Mucosa of descending colon (tissue), 3 donors: Measurements from ENCODE around the gene SLC6A17. TPM values are rescaled to one million over a fixed set of nuclear protein-coding genes. Genes with fewer than 3 reads are reported as not detected.
A peak's percentile ranks its signal among the peaks of the same experiment; 100 is the strongest.

ENCODE experiments used
- ATAC-seq: fragments of 200-7000 bp; cut with Tn5 transposase; one replicate; pipeline ENCODE4 v1.9.1; 2020; ENCODE audit warnings: mild to moderate bottlenecking, moderate library complexity
- DNase-seq, 3 donors: peaks; one replicate each; pipeline ENCODE4 v3.0.0-alpha.2; 2020
- H3K36me3 ChIP-seq: fragments of 200-600 bp; one replicate; pipeline ENCODE4 v1.8.0; 2021; ENCODE audit warnings: low read depth, mild to moderate bottlenecking
- H3K4me1 ChIP-seq: fragments of 200-600 bp; one replicate; pipeline ENCODE4 v1.8.0; 2021; ENCODE audit warnings: low read depth, mild to moderate bottlenecking
- H3K4me3 ChIP-seq: fragments of 200-600 bp; one replicate; pipeline ENCODE4 v1.8.0; 2021; ENCODE audit warnings: mild to moderate bottlenecking
- H3K9me3 ChIP-seq: fragments of 200-600 bp; one replicate; pipeline ENCODE4 v1.8.0; 2021; ENCODE audit warnings: mild to moderate bottlenecking
- CTCF ChIP-seq: fragments of 200-600 bp; IDR thresholded peaks from one replicate; pipeline ENCODE4 v1.8.0; 2022; ENCODE audit warnings: antibody characterized with exemption, mild to moderate bottlenecking
- intact Hi-C, 2 donors: fragments of 100-400 bp; cut with DNase I in 1 of 2; cut with micrococcal nuclease in 1 of 2; formaldehyde crosslinking; loops; one replicate each; pipeline versions ENCODE4 v1.11.0 to v1.11.1; 2022; cut with DNase I, micrococcal nuclease
- total RNA-seq, 3 donors: library from RNA; stranded (reverse); fragmentation: NEBNext Ultra II Directional in 2 of 3; extraction: Animal tissue kit (Norgen Biotek cat#: 25700) in 2 of 3; gene quantifications; one replicate each; pipeline versions ENCODE4 v1.2.1 to v1.2.4, GENCODE V29; 2021 to 2023
- donor health status: DM: no; HTN: no; CAD: no; lungs with moderate emphysema.
- donor health status: DM: no; HTN: no; CAD: no.
- donor health status: DM: no; HTN: yes; CAD: no.

SLC6A17 gene
- total RNA-seq, 3 donors from 2014 or later, result 0.06 to 0.73 (median 0.10) TPM

DNA sequence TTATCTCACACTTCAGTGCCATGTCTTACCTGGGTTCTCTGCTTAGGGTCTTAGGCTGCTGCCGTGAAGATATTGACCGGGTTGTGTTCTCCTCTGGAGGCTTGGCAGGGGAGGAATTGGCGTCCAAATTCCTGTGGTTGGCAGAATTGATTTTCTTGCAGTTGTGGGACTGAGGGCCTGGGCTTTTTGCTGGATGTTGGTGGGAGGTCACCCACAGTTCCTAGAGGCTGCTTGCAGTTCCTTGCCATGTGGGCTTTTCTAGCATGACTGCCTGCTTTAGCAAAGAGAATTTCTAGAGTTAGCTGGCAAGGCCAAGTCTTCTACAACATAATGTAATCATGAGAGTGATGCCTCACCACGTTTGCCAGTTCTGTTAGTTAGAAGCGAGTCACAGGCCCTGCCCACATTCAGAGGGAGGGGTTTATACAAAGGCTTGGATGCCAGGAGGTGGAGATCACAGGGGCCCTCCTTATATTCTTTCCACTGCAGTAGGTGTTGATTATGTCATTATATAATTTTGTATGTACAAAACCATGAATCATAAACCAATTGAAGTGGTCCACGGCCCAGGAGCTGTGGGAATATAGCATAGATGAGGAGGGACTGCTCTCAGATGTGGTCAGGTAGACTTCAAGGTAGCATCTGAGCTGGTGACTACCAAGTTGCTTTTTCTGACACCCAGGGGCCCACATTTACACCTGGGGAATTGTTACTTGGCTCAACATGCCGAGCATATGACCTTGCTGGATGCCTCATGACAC, 31.5 kb upstream of the SLC6A17 start:
- no peaks in the 10 kb centered on the region for H3K9me3 ChIP-seq
- no peak overlapping the region for H3K4me3 ChIP-seq
- no peak for TF ChIP-seq CTCF
- ATAC-seq (no peak), DNase-seq (no peak)
- intact Hi-C loops, result no loop called here
- H3K36me3 ChIP-seq, result no peaks in the 10 kb centered on the region
- H3K4me1 ChIP-seq, result no peaks in the 10 kb centered on the region

DNA sequence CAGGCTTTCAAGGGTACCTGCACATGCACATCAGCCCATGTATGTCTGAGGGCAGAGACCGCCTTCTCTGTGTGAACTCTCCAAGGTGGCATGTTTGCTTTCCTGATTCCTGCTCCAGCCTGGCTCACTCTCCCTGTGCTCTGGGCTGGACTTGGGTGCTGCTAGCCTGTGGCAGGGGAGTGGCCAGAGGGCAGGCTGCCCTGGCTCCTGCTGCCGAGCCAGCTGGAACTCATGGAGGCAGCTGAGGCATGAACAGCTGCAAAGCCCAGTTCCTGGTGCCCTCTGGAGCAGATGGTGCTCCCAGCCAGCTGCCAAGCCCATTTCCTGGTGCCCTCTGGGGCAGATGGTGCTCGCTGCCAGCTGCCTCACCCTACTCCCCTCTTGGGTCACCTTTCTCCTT, 30.5 kb upstream of the SLC6A17 start:
- ATAC-seq (peak; percentile 72), DNase-seq (peak in 2 of 3 donors; percentile 29 to 45)
- intact Hi-C loops, result no loop called here
- H3K9me3 ChIP-seq, result no peaks in the 10 kb centered on the region
- no peak overlapping the region for H3K4me3 ChIP-seq
- H3K4me1 ChIP-seq, result no peaks in the 10 kb centered on the region
- H3K36me3 ChIP-seq, result no peaks in the 10 kb centered on the region
- no peak for TF ChIP-seq CTCF

GRCh38 chr1:110120960-110121561, 29.2 kb upstream of the SLC6A17 start:
- ATAC-seq (no peak), DNase-seq (no peak)
- TF ChIP-seq CTCF, result no peak
- no peaks in the 10 kb centered on the region for H3K4me1 ChIP-seq
- H3K9me3 ChIP-seq, result no peaks in the 10 kb centered on the region
- intact Hi-C loops, result no loop called here
- H3K36me3 ChIP-seq, result no peaks in the 10 kb centered on the region
- no peak overlapping the region for H3K4me3 ChIP-seq

GRCh38 chr1:110123224-110123623, 27.1 kb upstream of the SLC6A17 start:
- intact Hi-C loops, result no loop called here
- no peak for TF ChIP-seq CTCF
- no peaks in the 10 kb centered on the region for H3K9me3 ChIP-seq
- H3K4me1 ChIP-seq, result no peaks in the 10 kb centered on the region
- DNase-seq (no peak), ATAC-seq (no peak)
- no peaks in the 10 kb centered on the region for H3K36me3 ChIP-seq
- H3K4me3 ChIP-seq, result no peak overlapping the region

- DNase-seq, result no peak
- ATAC-seq, result no peak
- intact Hi-C loops, result no loop called here
Observed at GRCh38 chr1:110125810-110126209, 24.5 kb upstream of the SLC6A17 start.

More at GRCh38 chr1:110125810-110126209, 24.5 kb upstream of the SLC6A17 start:
- Histone ChIP-seq H3K9me3 (no peaks in the 10 kb centered on the region), H3K4me1 (no peaks in the 10 kb centered on the region), H3K36me3 (no peaks in the 10 kb centered on the region), H3K4me3 (no peak overlapping the region)
- no peak for TF ChIP-seq CTCF
